HepG2 (cell line): ENCODE results near the gene AZU1. TPM values are rescaled to one million over a fixed set of nuclear protein-coding genes. Genes with fewer than 3 reads are reported as not detected.
A peak's percentile ranks its signal among the peaks of the same experiment; 100 is the strongest.

Experiments
- ATF7 ChIP-seq, 2 experiments: fragments of 450-650 bp in 1 of 2; sonication (generic) in 1 of 2; formaldehyde crosslinking in 1 of 2; IDR thresholded peaks; 2 replicates each; pipeline versions ENCODE4 v1.4.0 to v1.6.1; 2016 to 2020; ENCODE audit warnings: antibody characterized with exemption in 1 of 2, mild to moderate bottlenecking in 1 of 2, missing genetic modification reagents in 1 of 2
- BCLAF1 ChIP-seq: fragments of 450-650 bp; IDR thresholded peaks from 2 replicates; pipeline ENCODE4 v1.6.1; 2017; ENCODE audit warnings: mild to moderate bottlenecking
- DPF2 ChIP-seq: sonication (generic); formaldehyde crosslinking; IDR thresholded peaks from 2 replicates; pipeline ENCODE4 v1.4.0; 2020; ENCODE audit warnings: mild to moderate bottlenecking, low read depth, missing genetic modification reagents, borderline replicate concordance
- FOSL2 ChIP-seq: sonication (generic); formaldehyde crosslinking; IDR thresholded peaks from 2 replicates; pipeline ENCODE4 v1.4.0; 2020; ENCODE audit warnings: missing genetic modification reagents
- GABPA ChIP-seq, 2 experiments: IDR thresholded peaks; 2 replicates each; pipeline ENCODE4 v1.6.1; 2011 to 2016; ENCODE audit warnings: low read depth in 2 of 2, low read length in 1 of 2, missing biosample characterization in 1 of 2, missing genetic modification characterization in 1 of 2
- HNF1A ChIP-seq, 2 experiments: sonication (generic) in 1 of 2; formaldehyde crosslinking in 1 of 2; IDR thresholded peaks; 2 replicates each; pipeline versions ENCODE4 v1.4.0 to v1.6.1; 2016 to 2020; ENCODE audit warnings: borderline replicate concordance in 1 of 2, low read depth in 1 of 2, mild to moderate bottlenecking in 1 of 2, missing genetic modification reagents in 1 of 2
- MTA3 ChIP-seq: sonication (generic); formaldehyde crosslinking; IDR thresholded peaks from 2 replicates; pipeline ENCODE4 v1.4.0; 2020; ENCODE audit warnings: missing genetic modification reagents
- NR3C1 ChIP-seq: sonication (generic); formaldehyde crosslinking; IDR thresholded peaks from 2 replicates; pipeline ENCODE4 v1.4.0; 2020; ENCODE audit warnings: missing genetic modification reagents
- RAD21 ChIP-seq: fragments of 450-650 bp; formaldehyde crosslinking; IDR thresholded peaks from 2 replicates; pipeline ENCODE4 v1.5.0; 2020; ENCODE audit warnings: mild to moderate bottlenecking
- RFX1 ChIP-seq: fragments of 450-650 bp; IDR thresholded peaks from 2 replicates; pipeline ENCODE4 v1.6.1; 2017
- RXRA ChIP-seq: sonication (generic); formaldehyde crosslinking; IDR thresholded peaks from 2 replicates; pipeline ENCODE4 v1.5.1; 2020; ENCODE audit warnings: missing genetic modification reagents
- SP140L ChIP-seq: sonication (generic); formaldehyde crosslinking; IDR thresholded peaks from 2 replicates; pipeline ENCODE4 v1.4.0; 2020; ENCODE audit warnings: missing genetic modification reagents, borderline replicate concordance
- TGIF2 ChIP-seq: IDR thresholded peaks from 2 replicates; pipeline ENCODE4 v1.6.1; 2016; ENCODE audit warnings: control low read depth, missing compliant biosample characterization
- ZBTB10 ChIP-seq: sonication (generic); formaldehyde crosslinking; IDR thresholded peaks from 2 replicates; pipeline ENCODE4 v1.4.0; 2020; ENCODE audit warnings: missing genetic modification reagents, borderline replicate concordance
- ZBTB37 ChIP-seq: sonication (generic); formaldehyde crosslinking; IDR thresholded peaks from 2 replicates; pipeline ENCODE4 v1.4.0; 2020; ENCODE audit warnings: mild to moderate bottlenecking, missing genetic modification reagents
- ZNF138 ChIP-seq: sonication (generic); formaldehyde crosslinking; IDR thresholded peaks from 2 replicates; pipeline ENCODE4 v1.5.0; 2020; ENCODE audit warnings: mild to moderate bottlenecking, low read depth, missing genetic modification reagents
- ZNF296 ChIP-seq: sonication (generic); formaldehyde crosslinking; conservative IDR thresholded peaks from 2 replicates; pipeline ENCODE4 v1.5.0; 2020; ENCODE audit warnings: mild to moderate bottlenecking, missing genetic modification reagents
- ZNF343 ChIP-seq: sonication (generic); formaldehyde crosslinking; IDR thresholded peaks from 2 replicates; pipeline ENCODE4 v1.4.0; 2020; ENCODE audit warnings: mild to moderate bottlenecking, missing genetic modification reagents
- polyA plus RNA-seq, 8 experiments: library from polyadenylated mRNA; depleted of rRNA in 3 of 8; stranded (reverse) in 7 of 8; unstranded in 1 of 8; fragments of >200 nt; fragmentation: Illumina TruSeq in 4 of 8; extraction: Trizol in 4 of 8; gene quantifications; 2 replicates each; pipeline versions ENCODE4 v1.2.1 to v1.2.3, GENCODE V29; 2011 to 2016; ENCODE audit warnings: low read depth in 4 of 8, missing spikeins in 1 of 8, mixed read lengths in 1 of 8; ENCODE audit not compliant: insufficient read depth in 1 of 8
- total RNA-seq, 5 experiments: library from RNA; depleted of rRNA; stranded (reverse); fragments of >200 nt; fragmentation: Illumina TruSeq; extraction: Trizol; gene quantifications; 2 replicates each; pipeline ENCODE4 v1.2.3, GENCODE V29; 2016; ENCODE audit warnings: low read depth in 1 of 5

AZU1 gene
- total and polyA plus RNA-seq, 2 of the 13 experiments (the other 11 are each of a cell fraction or from before 2014, with no cell fraction given): not detected

GRCh38 chr19:788983-789700 is 38.5 kb upstream of the AZU1 start (continued):
- TF ChIP-seq SP140L (CRISPR knock-in tag) (no peak), NR3C1 (CRISPR knock-in tag) (no peak), ZNF296 (CRISPR knock-in tag) (no peak), HNF1A (IDR thresholded peaks at IDR 0.05; ENCODE audit: low read depth) (no peak), HNF1A (CRISPR knock-in tag; IDR thresholded peaks at IDR 0.05; ENCODE audit: borderline replicate concordance) (0 out of 2 replicates have a peak, but pooled peaks have one; percentile 9), ZBTB37 (no peak), ATF7 (IDR thresholded peaks at IDR 0.05) (no peak), ATF7 (CRISPR knock-in tag; IDR thresholded peaks at IDR 0.05) (no peak), DPF2 (CRISPR knock-in tag) (no peak), TGIF2 (CRISPR knock-in tag) (peak; percentile 67; the same call in 1 of the 2 replicates), MTA3 (CRISPR knock-in tag) (no peak), RXRA (peak; percentile 47; the same call in 1 of the 2 replicates), BCLAF1 (no peak), ZNF343 (CRISPR knock-in tag) (no peak), RFX1 (no peak), RAD21 (CRISPR knock-in tag) (peak; percentile 37), GABPA (IDR thresholded peaks at IDR 0.05; ENCODE audit: low read depth, low read length) (peak; percentile 47), GABPA (CRISPR knock-in tag; IDR thresholded peaks at IDR 0.05; ENCODE audit: low read depth) (peak; percentile 80), ZBTB10 (CRISPR knock-in tag) (no peak), FOSL2 (CRISPR knock-in tag) (no peak), ZNF138 (CRISPR knock-in tag) (no peak)
